ENCODE data around the gene CNNM1.

- TF ChIP-seq CTCF (conservative IDR thresholded peaks at IDR 0.05; ENCODE audit: low read length) (no peak), EZH2phosphoT487 (IDR thresholded peaks at IDR 0.05; ENCODE audit: borderline replicate concordance, low read depth, low read length) (no peak)
Observed at GRCh38 chr10:99328579-99329303, 415 bp upstream of the CNNM1 start.
